NCI-H187 treated with DMSO at 0.1 percent for 48 hours (cell line): Measurements from ENCODE around the gene GMDS.

ENCODE experiments used
- DNase-seq: peaks from one replicate; lab custom pipeline; 2025; lab: John Stamatoyannopoulos, UW

Gene GMDS

GRCh38 chr6:1940381-1940780, 305.0 kb downstream of the GMDS start:
- no peak for DNase-seq

GRCh38 chr6:1933292-1933691, 312.1 kb downstream of the GMDS start:
- DNase-seq = no peak

- DNase-seq = no peak
These were observed 313.6 kb downstream of the GMDS start for GRCh38 chr6:1931817-1932216.

GRCh38 chr6:1930356-1930755, 315.0 kb downstream of the GMDS start:
- no peak for DNase-seq

GRCh38 chr6:1929931-1930330, 315.5 kb downstream of the GMDS start:
- no peak for DNase-seq

- no peak for DNase-seq
These were observed 319.5 kb downstream of the GMDS start for GRCh38 chr6:1925743-1926430.

- no peak for DNase-seq
These were observed 322.0 kb downstream of the GMDS start for GRCh38 chr6:1923449-1923848.

GRCh38 chr6:1917626-1918371, 327.6 kb downstream of the GMDS start:
- DNase-seq = no peak

- DNase-seq = no peak
These were observed 328.9 kb downstream of the GMDS start for GRCh38 chr6:1916334-1917070.

GRCh38 chr6:1915226-1915625, 330.2 kb downstream of the GMDS start:
- DNase-seq = no peak

- DNase-seq = no peak
These were observed 331.8 kb downstream of the GMDS start for GRCh38 chr6:1913577-1913976.

GRCh38 chr6:1912731-1913130, 332.7 kb downstream of the GMDS start:
- DNase-seq = no peak

- no peak for DNase-seq
These were observed 333.9 kb downstream of the GMDS start for GRCh38 chr6:1911474-1911873.

GRCh38 chr6:1910621-1911407, 334.6 kb downstream of the GMDS start:
- DNase-seq = no peak

GRCh38 chr6:1908784-1909183, 336.6 kb downstream of the GMDS start:
- no peak for DNase-seq

GRCh38 chr6:1906609-1907008, 338.8 kb downstream of the GMDS start:
- no peak for DNase-seq

GRCh38 chr6:1906014-1906413, 339.4 kb downstream of the GMDS start:
- no peak for DNase-seq

GRCh38 chr6:1904898-1905297, 340.5 kb downstream of the GMDS start:
- no peak for DNase-seq

GRCh38 chr6:1904466-1904799, 341.0 kb downstream of the GMDS start:
- DNase-seq = no peak

GRCh38 chr6:1903780-1904465, 341.5 kb downstream of the GMDS start:
- DNase-seq = no peak

- no peak for DNase-seq
These were observed 343.8 kb downstream of the GMDS start for GRCh38 chr6:1901556-1901955.

- no peak for DNase-seq
These were observed 348.5 kb downstream of the GMDS start for GRCh38 chr6:1896897-1897296.
